GM10266 (cell line): ENCODE data around the gene ADAMTS7.
A peak's percentile ranks its signal among the peaks of the same experiment; 100 is the strongest.

Experiments
- DNase-seq: peaks from one replicate; pipeline ENCODE4 v3.0.0; 2012; ENCODE audit errors: extremely low spot score
- TF ChIP-seq, protein P1 (sequence below): IDR thresholded peaks from 2 replicates; pipeline ENCODE4 v1.5.1; 2012; ENCODE audit warnings: mild to moderate bottlenecking, low read depth; ENCODE audit not compliant: control insufficient read depth, insufficient read depth; ENCODE audit errors: missing control alignments

ADAMTS7 gene

DNA sequence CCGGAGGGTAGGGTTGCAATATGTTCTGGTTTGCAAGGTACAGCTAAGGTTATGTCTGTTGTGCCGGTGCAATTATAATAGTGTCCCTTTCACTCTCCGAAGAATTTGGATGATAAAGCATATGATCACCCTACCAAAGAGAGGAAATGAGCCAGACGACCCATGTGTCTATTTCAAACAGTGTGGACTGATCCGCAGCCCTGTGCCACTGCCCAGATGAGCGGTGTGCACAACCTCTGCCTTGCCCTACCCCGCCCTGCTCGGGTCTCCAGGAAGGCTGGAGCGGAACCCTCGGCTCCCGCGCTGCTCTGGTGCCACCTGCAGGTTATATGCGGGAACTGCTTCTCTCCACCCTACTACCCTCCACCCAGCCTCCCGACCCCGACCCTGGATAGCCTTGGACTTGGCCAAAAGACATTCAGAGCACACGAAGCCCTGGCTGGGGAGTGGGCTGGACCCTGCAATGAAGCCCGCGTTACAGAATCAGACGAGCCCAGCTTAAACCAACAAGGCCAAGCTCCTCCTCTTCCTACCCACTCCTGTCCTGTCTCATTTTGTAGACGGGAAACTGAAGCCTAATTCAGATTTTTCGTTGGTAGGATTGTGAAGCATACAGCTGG, 101.9 kb downstream of the ADAMTS7 start:
- DNase-seq, result peak; percentile 60
- TF ChIP-seq, protein P1, sequence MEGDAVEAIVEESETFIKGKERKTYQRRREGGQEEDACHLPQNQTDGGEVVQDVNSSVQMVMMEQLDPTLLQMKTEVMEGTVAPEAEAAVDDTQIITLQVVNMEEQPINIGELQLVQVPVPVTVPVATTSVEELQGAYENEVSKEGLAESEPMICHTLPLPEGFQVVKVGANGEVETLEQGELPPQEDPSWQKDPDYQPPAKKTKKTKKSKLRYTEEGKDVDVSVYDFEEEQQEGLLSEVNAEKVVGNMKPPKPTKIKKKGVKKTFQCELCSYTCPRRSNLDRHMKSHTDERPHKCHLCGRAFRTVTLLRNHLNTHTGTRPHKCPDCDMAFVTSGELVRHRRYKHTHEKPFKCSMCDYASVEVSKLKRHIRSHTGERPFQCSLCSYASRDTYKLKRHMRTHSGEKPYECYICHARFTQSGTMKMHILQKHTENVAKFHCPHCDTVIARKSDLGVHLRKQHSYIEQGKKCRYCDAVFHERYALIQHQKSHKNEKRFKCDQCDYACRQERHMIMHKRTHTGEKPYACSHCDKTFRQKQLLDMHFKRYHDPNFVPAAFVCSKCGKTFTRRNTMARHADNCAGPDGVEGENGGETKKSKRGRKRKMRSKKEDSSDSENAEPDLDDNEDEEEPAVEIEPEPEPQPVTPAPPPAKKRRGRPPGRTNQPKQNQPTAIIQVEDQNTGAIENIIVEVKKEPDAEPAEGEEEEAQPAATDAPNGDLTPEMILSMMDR, result peak; percentile 85
